PC-9 (cell line): ENCODE results near the gene CXCR1. TPM values are rescaled to one million over a fixed set of nuclear protein-coding genes. Genes with fewer than 3 reads are reported as not detected.

ENCODE experiments used
- BruUV-seq: library from RNA; stranded (reverse); fragments of 400-500 nt; replicated peaks from 2 replicates; lab custom pipeline; 2021; lab: Mats Ljungman, UMichigan
- CTCF ChIA-PET: fragments of 300-600 bp; sonication (Branson Sonifier 250); formaldehyde crosslinking; loops from one replicate; lab custom pipeline; 2022; ENCODE audit warnings: antibody characterized with exemption; lab: Charles Lee
- POLR2A ChIA-PET: fragments of 300-600 bp; sonication (Branson Sonifier 250); formaldehyde crosslinking; loops from one replicate; lab custom pipeline; 2022; ENCODE audit warnings: antibody characterized with exemption; ENCODE audit not compliant: unreplicated experiment; lab: Charles Lee
- DNase-seq, 2 experiments: peaks; one replicate each; pipeline versions ENCODE4 v3.0.0 to v3.0.0-alpha.2; 2015 to 2022; ENCODE audit warnings: mixed read lengths in 1 of 2
- H2AFZ ChIP-seq: fragments of 200-600 bp; sonication (generic); 2 replicates; pipeline ENCODE4 v1.8.1; 2017; ENCODE audit warnings: antibody characterized with exemption
- H3F3A ChIP-seq: fragments of 200-600 bp; sonication (generic); 2 replicates; pipeline ENCODE4 v1.8.1; 2017; ENCODE audit warnings: antibody characterized with exemption, mild to moderate bottlenecking, low read depth; ENCODE audit not compliant: insufficient read depth
- H3K27ac ChIP-seq: fragments of 200-600 bp; sonication (generic); 2 replicates; pipeline ENCODE4 v1.6.1; 2016; ENCODE audit warnings: mixed run types
- H3K27me3 ChIP-seq: fragments of 200-600 bp; sonication (generic); 2 replicates; pipeline ENCODE4 v1.6.1; 2016; ENCODE audit warnings: low read depth, mixed run types; ENCODE audit not compliant: insufficient read depth
- H3K36me3 ChIP-seq: fragments of 200-600 bp; sonication (generic); 2 replicates; pipeline ENCODE4 v1.6.1; 2016; ENCODE audit warnings: low read depth, mixed run types
- H3K4me1 ChIP-seq: fragments of 200-600 bp; sonication (generic); replicated peaks from 2 replicates; pipeline ENCODE4 v1.6.1; 2016; ENCODE audit warnings: mixed run types; ENCODE audit not compliant: insufficient read depth
- H3K4me2 ChIP-seq: fragments of 200-600 bp; sonication (generic); 2 replicates; pipeline ENCODE4 v1.6.1; 2017; ENCODE audit warnings: mixed run types
- H3K4me3 ChIP-seq: fragments of 200-600 bp; sonication (generic); 2 replicates; pipeline ENCODE4 v1.6.1; 2016; ENCODE audit warnings: mixed run types
- H3K79me2 ChIP-seq: fragments of 200-600 bp; sonication (generic); 2 replicates; pipeline ENCODE4 v1.6.1; 2017; ENCODE audit warnings: low read depth, mixed run types
- H3K9me2 ChIP-seq: fragments of 200-600 bp; sonication (generic); 2 replicates; pipeline ENCODE4 v1.8.1; 2017; ENCODE audit warnings: mild to moderate bottlenecking; ENCODE audit not compliant: insufficient read depth
- H3K9me3 ChIP-seq: fragments of 200-600 bp; sonication (generic); 2 replicates; pipeline ENCODE4 v1.8.1; 2016; ENCODE audit warnings: low read depth; ENCODE audit not compliant: insufficient read depth
- H4K20me1 ChIP-seq: fragments of 200-600 bp; sonication (generic); 2 replicates; pipeline ENCODE4 v1.8.1; 2017; ENCODE audit not compliant: insufficient read depth
- EZH2 ChIP-seq: fragments of 200-600 bp; sonication (generic); IDR thresholded peaks from 2 replicates; pipeline ENCODE4 v1.8.0; 2017; ENCODE audit warnings: antibody characterized with exemption, low read depth
- intact Hi-C: fragments of 100-400 bp; cut with micrococcal nuclease; formaldehyde crosslinking; loops from one replicate; pipeline ENCODE4 v1.10.0; 2022; ENCODE audit not compliant: unreplicated experiment
- total RNA-seq: library from RNA; stranded (reverse); gene quantifications from 2 replicates; pipeline ENCODE4 v1.2.3, GENCODE V29; 2021
- TF ChIP-seq, protein P1 (sequence below): fragments of 200-600 bp; sonication (generic); conservative IDR thresholded peaks from 2 replicates; pipeline ENCODE4 v1.6.1; 2017; ENCODE audit warnings: mixed run types, antibody characterized with exemption, mild to moderate bottlenecking, moderate library complexity

The CXCR1 gene
- total RNA-seq, 1 experiment from 2014 or later: not detected

GRCh38 chr2:218209078-218209477 is 42.3 kb upstream of the CXCR1 start:
- H3K4me2 ChIP-seq: no peak overlapping the region
- CTCF ChIA-PET: interaction anchor here (0.7 kb wide), 1 partner anchor 138 kb away, joined by 10 read pairs; no protein-coding TSS in a partner anchor
- DNase-seq: no peak
- H3K79me2 ChIP-seq: no peaks in the 10 kb centered on the region
- BruUV-seq: no TSS peak
- peaks cover 4% of the 10 kb centered on the region; the same call in 1 of the 2 replicates for H3K9me3 ChIP-seq
- H3K4me3 ChIP-seq: no peak overlapping the region
- no peaks in the 10 kb centered on the region for H3K36me3 ChIP-seq
- 0 out of 2 replicates have a peak, but pooled peaks cover 3% of the 10 kb centered on the region for H3K27me3 ChIP-seq
- POLR2A ChIA-PET: no interaction called here
- no peaks in the 10 kb centered on the region for H3K9me2 ChIP-seq
- no peaks in the 10 kb centered on the region for H4K20me1 ChIP-seq
- no peak for TF ChIP-seq EZH2
- TF ChIP-seq, protein P1, sequence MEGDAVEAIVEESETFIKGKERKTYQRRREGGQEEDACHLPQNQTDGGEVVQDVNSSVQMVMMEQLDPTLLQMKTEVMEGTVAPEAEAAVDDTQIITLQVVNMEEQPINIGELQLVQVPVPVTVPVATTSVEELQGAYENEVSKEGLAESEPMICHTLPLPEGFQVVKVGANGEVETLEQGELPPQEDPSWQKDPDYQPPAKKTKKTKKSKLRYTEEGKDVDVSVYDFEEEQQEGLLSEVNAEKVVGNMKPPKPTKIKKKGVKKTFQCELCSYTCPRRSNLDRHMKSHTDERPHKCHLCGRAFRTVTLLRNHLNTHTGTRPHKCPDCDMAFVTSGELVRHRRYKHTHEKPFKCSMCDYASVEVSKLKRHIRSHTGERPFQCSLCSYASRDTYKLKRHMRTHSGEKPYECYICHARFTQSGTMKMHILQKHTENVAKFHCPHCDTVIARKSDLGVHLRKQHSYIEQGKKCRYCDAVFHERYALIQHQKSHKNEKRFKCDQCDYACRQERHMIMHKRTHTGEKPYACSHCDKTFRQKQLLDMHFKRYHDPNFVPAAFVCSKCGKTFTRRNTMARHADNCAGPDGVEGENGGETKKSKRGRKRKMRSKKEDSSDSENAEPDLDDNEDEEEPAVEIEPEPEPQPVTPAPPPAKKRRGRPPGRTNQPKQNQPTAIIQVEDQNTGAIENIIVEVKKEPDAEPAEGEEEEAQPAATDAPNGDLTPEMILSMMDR: no peak
- no peaks in the 10 kb centered on the region for H3K4me1 ChIP-seq
- intact Hi-C loops: no loop called here
- H3F3A ChIP-seq: no peaks in the 10 kb centered on the region
- no peak overlapping the region for H2AFZ ChIP-seq
- no peak overlapping the region for H3K27ac ChIP-seq

DNA sequence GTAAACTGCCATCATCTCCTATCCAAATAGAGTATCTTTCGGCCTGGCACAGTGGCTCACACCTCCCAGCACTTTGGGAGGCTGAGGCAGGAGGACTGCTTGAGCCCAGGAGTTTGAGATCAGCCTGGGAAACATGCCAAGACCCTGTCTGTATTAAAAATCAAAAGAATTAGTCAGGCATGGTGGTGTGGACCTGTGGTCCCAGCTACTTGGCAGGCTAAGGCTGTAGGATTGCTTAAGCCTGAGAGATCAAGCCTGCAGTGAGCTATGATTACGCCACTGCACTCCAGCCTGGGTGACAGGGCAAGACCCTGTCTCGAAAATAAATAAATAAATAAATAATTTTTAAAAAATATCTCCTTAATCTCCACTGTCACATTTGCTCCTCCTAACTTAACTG is 35.5 kb upstream of the CXCR1 start:
- Histone ChIP-seq H3K9me2 (no peaks in the 10 kb centered on the region), H4K20me1 (no peaks in the 10 kb centered on the region), H3F3A (no peaks in the 10 kb centered on the region), H3K79me2 (no peaks in the 10 kb centered on the region), H3K4me3 (no peak overlapping the region), H3K4me1 (no peaks in the 10 kb centered on the region), H3K36me3 (no peaks in the 10 kb centered on the region), H3K4me2 (no peak overlapping the region), H3K27ac (no peak overlapping the region), H2AFZ (no peak overlapping the region), H3K9me3 (no peaks in the 10 kb centered on the region), H3K27me3 (peaks cover 5% of the 10 kb centered on the region; the same call in 1 of the 2 replicates)
- ChIA-PET POLR2A (no interaction called here), CTCF (no interaction called here)
- intact Hi-C loops: no loop called here
- no TSS peak for BruUV-seq
- TF ChIP-seq, protein P1: no peak
- TF ChIP-seq EZH2: no peak
- no peak for DNase-seq

DNA sequence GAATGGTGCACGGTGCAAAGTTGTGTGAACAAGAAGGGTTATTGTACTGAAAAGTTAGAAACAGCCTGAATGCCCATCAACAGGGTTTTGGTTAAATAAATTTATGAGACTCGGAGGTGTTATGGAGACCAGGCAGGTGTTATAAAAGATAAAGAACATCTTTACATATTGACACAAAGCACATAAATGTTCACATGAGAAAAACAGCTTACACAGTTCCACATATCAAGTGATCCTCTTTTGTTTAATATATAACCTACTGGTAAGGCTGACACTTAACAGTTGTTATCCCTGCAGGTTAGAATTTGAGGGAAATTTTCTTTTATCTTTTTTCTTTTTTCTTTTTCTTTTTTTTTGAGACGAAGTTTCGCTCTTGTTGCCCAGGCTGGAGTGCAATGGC is 30.2 kb upstream of the CXCR1 start:
- H3K9me2 ChIP-seq: no peaks in the 10 kb centered on the region
- CTCF ChIA-PET: no interaction called here
- no peaks in the 10 kb centered on the region for H3K79me2 ChIP-seq
- H3K4me1 ChIP-seq: no peaks in the 10 kb centered on the region
- no peaks in the 10 kb centered on the region for H3K9me3 ChIP-seq
- TF ChIP-seq, protein P1: no peak
- TF ChIP-seq EZH2: no peak
- no TSS peak for BruUV-seq
- no peak overlapping the region for H2AFZ ChIP-seq
- H3K36me3 ChIP-seq: no peaks in the 10 kb centered on the region
- H3F3A ChIP-seq: no peaks in the 10 kb centered on the region
- H3K27me3 ChIP-seq: peaks cover 5% of the 10 kb centered on the region; the same call in 1 of the 2 replicates
- no peaks in the 10 kb centered on the region for H4K20me1 ChIP-seq
- POLR2A ChIA-PET: no interaction called here
- intact Hi-C loops: no loop called here
- H3K27ac ChIP-seq: no peak overlapping the region
- DNase-seq: no peak
- H3K4me2 ChIP-seq: no peak overlapping the region
- no peak overlapping the region for H3K4me3 ChIP-seq
